T-helper 1 cell (primary cell): ENCODE data around the gene CYP4F3.
"Not testable (repeated sequence)": the region's sequence is repeated elsewhere in the genome, so short reads cannot be mapped to it uniquely, and the experiment has no call there.

Source experiments
- DNase-seq, 5 donors: peaks; one replicate each; pipeline ENCODE4 v3.0.0-alpha.2; 2012 to 2020

The CYP4F3 gene

DNA sequence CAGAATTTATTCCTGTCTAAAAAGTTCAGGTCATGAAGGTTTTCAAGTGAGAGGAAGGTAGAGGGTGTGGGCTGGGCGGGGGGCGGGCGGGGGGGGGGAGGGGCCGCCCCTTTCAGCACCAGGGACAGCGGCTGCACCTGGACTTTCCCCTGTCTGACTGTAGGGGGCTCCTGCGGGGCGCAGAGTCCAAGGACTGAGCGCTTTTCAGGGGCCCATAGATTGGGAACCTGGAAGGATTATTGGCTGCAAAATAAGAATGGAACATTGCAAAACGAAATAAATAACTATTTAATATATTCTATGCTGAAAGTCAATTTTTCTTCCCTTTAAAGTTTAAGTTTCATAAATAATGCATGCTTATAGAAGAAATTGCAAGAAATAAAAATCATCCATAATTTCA, 8.9 kb upstream of the CYP4F3 start:
- peak in 1 of 5 donors; percentile 15 for DNase-seq

- DNase-seq, result no peak
Observed at GRCh38 chr19:15633082-15633835, 7.4 kb upstream of the CYP4F3 start.

DNA sequence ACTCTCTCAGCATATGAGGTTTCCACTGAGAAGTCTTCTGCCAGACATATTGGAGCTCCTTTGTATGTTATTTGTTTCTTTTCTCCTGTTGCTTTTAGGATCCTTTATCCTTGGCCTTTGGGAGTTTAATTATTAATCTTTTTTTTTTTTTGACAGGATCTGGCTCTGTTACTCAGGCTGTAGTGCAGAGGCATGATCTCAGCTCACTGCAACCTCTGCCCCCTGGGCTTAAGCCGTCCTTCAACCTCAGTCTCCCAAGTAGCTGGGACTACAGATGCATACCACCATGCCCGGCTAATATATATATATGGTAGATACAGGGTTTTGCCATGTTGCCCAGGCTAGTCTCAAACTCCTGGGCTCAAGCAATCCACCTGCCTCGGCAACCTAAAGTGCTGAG, 6.6 kb upstream of the CYP4F3 start:
- DNase-seq, result no peak

DNA sequence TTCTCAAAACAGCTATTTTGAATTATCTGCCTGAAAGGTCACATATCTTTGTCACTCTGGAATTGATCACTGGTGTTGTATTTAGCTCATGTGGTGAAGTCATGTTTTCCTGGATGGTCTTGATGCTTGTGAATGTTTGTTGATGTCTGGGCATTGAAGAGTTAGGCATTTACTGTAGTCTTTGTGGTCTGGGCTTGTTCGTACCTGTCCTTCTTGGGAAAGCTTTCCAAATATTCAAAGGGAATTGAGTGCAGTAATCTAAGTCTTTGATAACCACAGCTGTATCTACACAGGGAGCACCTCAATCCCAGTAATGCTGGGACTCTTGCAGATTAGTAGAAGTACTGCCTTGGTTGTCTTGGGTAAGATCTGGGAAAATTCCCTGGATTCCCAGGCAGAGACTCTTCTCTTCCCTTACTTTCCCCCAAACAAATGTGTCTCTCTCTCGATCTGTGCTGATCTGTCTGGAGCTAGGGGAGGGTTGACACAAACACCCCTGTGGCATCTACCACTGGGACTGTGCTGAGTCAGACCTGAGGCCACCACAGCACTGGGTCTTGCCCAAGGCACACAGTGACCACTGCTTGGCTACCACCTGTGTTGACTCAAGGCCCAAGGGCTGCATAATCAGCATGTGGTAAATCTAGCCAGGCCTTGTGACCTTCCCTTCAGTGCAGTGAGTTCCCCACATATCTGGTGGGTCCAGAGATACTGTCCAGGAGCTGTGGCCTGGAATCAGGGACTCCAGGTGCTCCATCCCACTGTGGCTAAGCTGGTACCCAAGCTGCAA, 5.5 kb upstream of the CYP4F3 start:
- no peak for DNase-seq

- no peak for DNase-seq
Observed at GRCh38 chr19:15636026-15636425, 4.7 kb upstream of the CYP4F3 start.

DNA sequence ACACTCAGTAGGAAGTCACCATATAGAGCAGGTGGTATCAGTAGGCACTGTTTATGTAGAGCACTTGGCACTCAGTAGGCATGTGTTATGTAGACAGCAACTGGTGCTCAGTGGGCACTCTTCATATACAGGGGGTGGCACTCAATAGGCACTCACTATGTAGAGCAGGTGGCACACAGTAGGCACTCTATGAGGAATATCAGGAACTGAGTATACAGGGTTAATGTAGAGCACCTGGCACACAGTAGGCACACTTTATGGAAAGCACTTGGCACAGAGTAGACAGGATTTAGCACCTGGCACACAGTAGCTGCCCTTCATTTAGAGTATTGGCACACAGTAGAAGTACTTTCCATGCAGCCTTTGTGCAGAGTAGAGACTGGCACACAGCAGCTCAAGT, 1.1 kb upstream of the CYP4F3 start:
- DNase-seq, result no peak

DNA sequence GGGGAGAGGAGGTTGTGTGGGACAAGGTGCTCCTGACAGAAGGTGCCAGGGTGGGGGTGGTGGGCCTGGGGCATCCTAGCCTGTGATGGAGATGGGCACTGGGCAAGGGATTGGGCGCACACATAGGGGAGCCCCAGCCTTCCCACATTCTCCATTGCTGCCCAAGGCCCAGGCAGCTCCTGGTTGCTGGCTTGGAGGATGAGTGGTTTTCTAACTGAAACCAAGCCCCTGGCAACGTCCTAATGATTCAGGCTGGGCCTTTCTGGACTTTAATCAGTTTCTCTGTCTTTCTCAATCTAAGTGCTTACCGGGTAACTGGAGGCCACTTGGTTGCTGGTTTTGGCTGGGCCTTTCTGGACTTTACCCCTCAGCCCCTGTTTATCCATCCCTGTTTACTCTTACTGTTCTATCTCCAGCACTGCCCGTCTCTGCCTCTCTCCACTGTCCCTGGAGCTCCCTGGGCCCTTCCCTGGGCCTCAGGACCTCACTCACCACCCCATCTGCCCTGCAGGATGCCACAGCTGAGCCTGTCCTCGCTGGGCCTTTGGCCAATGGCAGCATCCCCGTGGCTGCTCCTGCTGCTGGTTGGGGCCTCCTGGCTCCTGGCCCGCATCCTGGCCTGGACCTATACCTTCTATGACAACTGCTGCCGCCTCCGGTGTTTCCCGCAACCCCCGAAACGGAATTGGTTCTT, 354 bp downstream of the CYP4F3 start:
- no peak for DNase-seq

DNA sequence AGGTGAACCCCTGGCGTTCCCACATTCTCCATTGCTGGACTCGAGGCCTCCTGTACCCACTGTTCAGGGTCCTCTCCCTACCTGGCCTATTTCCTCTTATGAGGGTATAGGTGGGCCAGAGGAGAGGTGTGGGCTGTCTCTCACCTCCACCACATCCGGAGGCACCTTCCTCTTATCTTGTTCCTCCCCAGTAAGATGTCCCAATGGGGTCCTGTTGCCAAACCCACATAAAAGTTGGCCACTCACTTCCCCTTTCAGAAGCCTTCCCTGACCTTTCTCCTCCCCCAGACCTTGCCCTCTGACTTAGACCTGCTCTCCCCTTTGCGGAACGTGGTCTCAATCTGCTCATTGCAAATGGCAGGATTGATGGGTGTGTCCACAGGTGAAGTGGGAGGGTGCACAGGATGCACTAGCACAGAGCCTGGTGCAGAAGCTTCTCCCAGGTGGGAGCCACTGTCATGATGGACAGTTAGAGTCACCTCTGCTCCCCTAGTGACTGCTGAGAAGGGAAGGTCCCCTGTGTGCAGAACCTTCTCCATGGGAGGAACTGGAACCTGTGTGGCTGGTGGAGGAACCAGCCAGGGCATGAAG, 1.3 kb downstream of the CYP4F3 start:
- no peak for DNase-seq

- DNase-seq, result no peak
Observed at GRCh38 chr19:15642807-15643206, 2.1 kb downstream of the CYP4F3 start.

- no peak for DNase-seq
Observed at GRCh38 chr19:15643387-15643786, 2.7 kb downstream of the CYP4F3 start.

DNA sequence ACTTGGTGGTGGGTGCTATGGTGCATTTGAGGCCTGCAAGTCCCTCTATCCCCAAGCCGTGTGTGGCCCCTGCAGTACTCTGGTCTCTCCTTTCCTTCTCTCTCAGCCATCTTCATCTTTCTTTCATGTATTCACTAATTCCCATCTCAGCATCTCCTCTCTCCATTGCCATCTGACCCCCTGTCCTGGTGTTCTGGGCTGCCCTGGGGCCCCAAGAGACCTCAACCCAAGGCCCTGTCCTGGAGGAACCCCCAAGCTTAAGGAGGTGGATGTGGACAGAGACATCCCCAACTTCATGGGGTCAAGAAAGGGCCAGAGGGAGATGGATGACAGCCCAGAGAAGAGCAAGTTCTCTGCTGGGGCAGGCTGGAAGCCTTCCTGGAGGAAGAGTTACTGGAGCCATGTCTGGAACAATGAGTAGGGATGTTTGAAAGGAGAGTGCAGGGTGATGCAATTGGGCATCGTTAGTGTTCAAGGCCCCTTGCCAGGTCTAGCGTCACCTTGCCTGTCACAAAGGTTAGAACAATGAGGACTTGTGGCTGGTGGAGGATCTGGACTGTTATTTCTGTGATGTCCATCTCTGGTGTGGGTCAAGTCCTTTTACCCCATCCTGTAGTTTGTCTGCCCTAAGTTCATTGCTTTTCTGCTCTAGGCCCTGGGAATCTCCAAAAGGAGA, 3.5 kb downstream of the CYP4F3 start:
- DNase-seq, result no peak

DNA sequence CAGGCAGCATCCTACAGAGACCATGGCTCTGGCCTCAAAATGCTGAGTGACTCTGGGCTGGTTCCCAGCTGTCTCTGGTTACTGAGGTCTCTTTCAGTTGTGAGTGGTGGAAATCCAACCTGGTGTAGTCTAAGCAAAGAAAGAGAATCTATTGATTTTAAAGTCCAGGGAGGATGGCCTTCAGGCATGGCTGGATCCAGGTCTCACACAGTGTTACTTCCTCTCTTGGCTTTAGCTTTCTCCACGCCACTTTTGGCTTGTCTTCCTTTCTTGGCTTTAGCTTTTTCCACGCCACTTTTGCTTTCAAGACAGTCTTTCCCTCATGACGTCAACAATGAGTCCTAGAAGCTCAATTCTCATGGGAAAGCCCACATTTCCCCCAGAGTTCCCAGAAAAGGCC, 4.1 kb downstream of the CYP4F3 start:
- no peak for DNase-seq

GRCh38 chr19:15649526-15649925, 8.8 kb downstream of the CYP4F3 start:
- no peak for DNase-seq

DNA sequence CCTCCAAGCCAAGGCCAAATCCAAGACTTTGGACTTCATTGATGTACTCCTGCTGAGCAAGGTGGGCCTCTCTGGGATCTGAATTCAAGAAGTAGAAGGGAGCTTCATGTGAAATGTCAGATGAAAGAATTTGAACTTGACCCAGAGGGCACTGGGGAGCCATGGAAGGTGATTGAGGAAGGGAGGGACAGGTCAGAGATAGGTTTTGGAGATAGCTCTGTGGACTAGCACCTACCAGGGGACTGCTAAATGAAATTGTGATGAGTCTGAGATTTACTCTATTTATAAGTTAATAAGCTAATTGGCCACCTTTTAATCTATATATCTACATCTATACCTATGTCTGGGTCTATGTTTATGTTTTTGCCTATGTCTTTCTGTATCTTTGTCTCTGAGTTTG, 9.4 kb downstream of the CYP4F3 start:
- not testable (repeated sequence) for DNase-seq

DNA sequence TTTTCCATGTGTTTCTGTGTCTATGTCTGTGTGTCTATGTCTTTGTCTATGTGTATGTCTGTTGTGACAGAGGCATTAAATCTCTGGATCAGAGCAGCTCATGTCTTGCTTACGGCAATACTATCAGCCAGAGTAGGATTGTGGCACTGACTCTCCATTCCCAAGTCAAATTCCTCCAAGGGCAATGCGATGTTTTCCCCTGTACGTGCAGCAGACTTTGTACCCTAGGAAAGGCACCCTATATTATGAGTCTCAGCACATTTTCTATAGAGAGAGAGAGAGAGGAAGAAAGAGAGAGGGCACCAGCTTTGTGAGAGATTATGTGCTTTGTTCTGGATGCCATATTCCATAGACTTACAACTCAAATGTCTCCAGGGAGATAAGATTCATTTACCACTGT, 11.1 kb downstream of the CYP4F3 start:
- no peak for DNase-seq

DNA sequence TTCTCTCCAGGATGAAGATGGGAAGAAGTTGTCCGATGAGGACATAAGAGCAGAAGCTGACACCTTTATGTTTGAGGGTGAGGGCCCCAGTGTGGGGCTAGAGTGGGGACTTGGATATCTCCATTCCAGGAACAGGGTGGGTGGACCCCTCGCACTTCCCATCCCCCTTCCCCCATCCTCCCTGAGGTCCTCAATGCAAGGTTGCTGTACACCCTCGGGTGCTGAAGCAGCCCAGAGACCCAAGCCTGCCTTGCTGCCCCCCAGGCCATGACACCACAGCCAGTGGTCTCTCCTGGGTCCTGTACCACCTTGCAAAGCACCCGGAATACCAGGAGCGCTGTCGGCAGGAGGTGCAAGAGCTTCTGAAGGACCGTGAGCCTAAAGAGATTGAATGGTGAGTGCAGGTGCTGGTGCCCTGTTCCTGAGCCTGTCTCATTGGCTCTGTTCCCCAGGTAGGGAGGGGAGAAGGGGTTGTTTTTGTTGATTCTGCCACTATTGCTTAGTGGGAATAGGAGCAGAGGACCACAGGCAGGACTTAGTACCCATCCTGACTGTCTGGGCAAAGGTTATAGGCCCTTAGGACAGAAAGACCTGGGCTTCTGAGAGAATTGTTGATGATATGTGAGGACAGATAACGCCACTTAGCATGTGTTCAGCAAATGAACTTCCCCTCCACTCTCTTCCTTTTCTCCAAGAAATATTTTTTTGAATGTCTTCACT, 12.0 kb downstream of the CYP4F3 start:
- DNase-seq, result no peak

DNA sequence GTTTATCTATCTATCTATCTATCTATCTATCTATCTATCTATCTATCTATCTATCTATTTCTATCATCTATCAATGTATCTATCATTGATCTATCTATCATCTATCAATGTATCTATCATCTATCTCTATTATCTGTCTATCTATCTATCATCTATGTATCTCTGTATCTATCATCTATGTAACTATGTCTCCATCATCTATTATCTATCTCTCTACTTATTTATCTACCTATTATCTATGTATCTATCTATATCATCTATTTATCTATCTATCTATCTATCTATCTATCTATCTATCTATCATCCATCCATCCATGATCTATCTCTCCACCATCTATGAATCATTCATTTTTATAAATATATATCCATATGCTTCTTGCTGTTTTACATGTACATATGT, 15.8 kb downstream of the CYP4F3 start:
- DNase-seq, result no peak

DNA sequence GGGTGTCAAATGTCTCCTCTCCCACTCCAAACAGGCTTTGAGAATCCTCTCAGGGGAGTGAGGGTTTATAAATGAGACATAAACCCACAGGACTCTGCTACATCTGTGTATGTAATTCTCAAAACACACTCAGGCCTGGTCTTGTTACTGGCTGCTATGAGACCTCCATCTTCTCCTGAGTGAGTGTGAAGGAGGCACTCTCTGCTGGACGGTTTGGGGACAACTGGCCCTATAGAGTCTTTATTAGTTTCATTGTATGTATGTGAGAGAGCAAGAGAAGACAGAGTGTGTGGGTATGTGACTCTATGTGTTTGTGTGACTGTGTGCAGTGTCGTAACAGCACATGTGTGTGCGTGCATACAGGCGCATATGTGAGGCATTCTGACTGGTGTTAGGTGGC, 22.6 kb downstream of the CYP4F3 start:
- no peak for DNase-seq

DNA sequence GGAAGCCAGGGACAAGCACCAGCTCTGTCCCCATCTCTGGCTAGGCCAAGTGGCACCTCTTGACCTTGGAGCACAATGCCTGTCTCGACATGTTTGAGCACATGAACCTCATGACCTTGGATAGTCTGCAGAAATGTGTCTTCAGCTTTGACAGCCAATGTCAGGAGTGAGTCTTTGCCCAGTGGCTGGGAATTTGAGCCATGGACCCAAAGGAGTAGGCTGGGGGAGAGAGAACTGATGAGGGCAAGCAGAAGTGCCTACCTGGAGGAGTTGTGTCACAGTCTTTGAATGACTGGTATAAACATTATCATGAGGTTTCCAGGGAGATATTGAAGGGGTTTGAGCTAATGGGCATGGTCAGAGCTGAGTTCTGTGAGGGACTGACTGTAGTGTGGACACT, 25.5 kb downstream of the CYP4F3 start:
- no peak for DNase-seq

DNA sequence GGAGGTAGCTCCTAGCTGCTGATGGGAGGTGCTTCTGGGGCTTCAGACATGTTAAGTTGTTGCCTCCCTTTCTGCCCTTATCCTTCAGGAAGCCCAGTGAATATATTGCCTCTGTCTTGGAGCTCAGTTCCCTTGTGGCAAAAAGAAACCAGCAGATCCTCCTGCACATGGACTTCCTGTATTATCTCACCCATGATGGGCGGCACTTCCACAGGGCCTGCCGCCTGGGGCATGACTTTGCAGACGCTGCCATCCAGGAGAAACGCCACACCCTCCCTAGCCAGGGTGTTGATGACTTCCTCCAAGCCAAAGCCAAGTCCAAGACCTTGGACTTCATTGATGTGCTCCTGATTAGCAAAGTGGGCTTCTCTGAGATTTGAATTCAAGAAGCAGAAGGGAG, 26.2 kb downstream of the CYP4F3 start:
- no peak for DNase-seq

DNA sequence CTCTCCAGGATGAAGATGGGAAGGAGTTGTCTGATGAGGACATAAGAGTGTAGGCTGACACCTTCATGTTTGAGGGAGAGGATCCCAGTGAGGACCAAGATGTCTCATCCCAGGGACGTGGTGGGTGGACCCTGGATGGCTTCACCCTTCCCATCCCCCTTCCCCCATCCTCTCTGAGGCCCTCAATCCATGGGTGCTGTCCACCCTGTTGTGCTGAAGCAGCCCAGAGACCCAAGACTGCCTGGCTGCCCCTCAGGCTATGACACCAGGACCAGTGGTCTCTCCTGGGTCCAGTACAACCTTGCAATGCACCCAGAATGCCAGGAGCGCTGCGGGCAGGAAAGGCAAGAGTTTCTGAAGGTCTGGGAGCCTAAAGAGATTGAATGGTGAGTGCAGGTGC, 28.7 kb downstream of the CYP4F3 start:
- DNase-seq, result no peak

GRCh38 chr19:15669891-15670290, 29.2 kb downstream of the CYP4F3 start:
- no peak for DNase-seq
